A549 (cell line): ENCODE results near the gene GRK5. TPM values are rescaled to one million over a fixed set of nuclear protein-coding genes. Genes with fewer than 3 reads are reported as not detected.

Experiments
- ATAC-seq, 2 experiments: fragments of 200-7000 bp in 1 of 2; fragments of >200 bp in 1 of 2; cut with Nextera tagmentation in 1 of 2; cut with Tn5 transposase in 1 of 2; 3 replicates each; pipeline versions ENCODE4 v1.8.0 to v1.9.1; 2018 to 2020; ENCODE audit warnings: mild to moderate bottlenecking in 1 of 2, moderate library complexity in 1 of 2
- CTCF ChIA-PET: fragments of 300-600 bp; sonication (Branson Sonifier 250); formaldehyde crosslinking; extraction: SDS; loops from one replicate; lab custom pipeline; 2021; ENCODE audit warnings: antibody characterized with exemption, inconsistent platforms; lab: Yijun Ruan, JAX
- POLR2A ChIA-PET: fragments of 350-600 bp; formaldehyde crosslinking; extraction: SDS; loops from one replicate; lab custom pipeline; 2021; ENCODE audit warnings: antibody characterized with exemption, inconsistent platforms; lab: Yijun Ruan, JAX
- DNase-seq, 2 experiments: peaks; one replicate each; pipeline versions ENCODE4 v3.0.0 to v3.0.0-alpha.2; 2011 to 2016; ENCODE audit warnings: low read depth in 1 of 2, low spot score in 1 of 2
- FAIRE-seq: peaks from 2 replicates; lab custom pipeline; 2011; peaks lifted over from hg19 to GRCh38; lab: Jason Lieb, UNC
- H3K27ac ChIP-seq, 2 experiments: fragments of >200 bp; sonication (Bioruptor Twin); formaldehyde crosslinking; 3 replicates each; pipeline ENCODE4 v1.5.1; 2016 to 2017
- H3K4me1 ChIP-seq: fragments of >200 bp; sonication (Bioruptor Twin); formaldehyde crosslinking; 3 replicates; pipeline ENCODE4 v1.6.1; 2016
- H3K4me2 ChIP-seq: fragments of >200 bp; sonication (Bioruptor Twin); formaldehyde crosslinking; 3 replicates; pipeline ENCODE4 v1.6.1; 2016
- H3K4me3 ChIP-seq: fragments of >200 bp; sonication (Bioruptor Twin); formaldehyde crosslinking; 3 replicates; pipeline ENCODE4 v1.5.1; 2016
- H3K9me3 ChIP-seq: fragments of >200 bp; sonication (Bioruptor Twin); formaldehyde crosslinking; 3 replicates; pipeline ENCODE4 v1.6.1; 2016
- CEBPB ChIP-seq, 2 experiments: fragments of >200 bp in 1 of 2; sonication (Bioruptor Twin) in 1 of 2; formaldehyde crosslinking in 1 of 2; IDR thresholded peaks; 2 replicates each; pipeline ENCODE4 v1.6.1; 2012 to 2016
- EHF ChIP-seq: fragments of 250-450 bp; sonication (Bioruptor Pico); IDR thresholded peaks from 2 replicates; pipeline ENCODE4 v1.5.0; 2020; ENCODE audit warnings: mild to moderate bottlenecking
- EHMT2 ChIP-seq: fragments of 200-600 bp; sonication (generic); IDR thresholded peaks from 2 replicates; pipeline ENCODE4 v1.6.1; 2016; ENCODE audit warnings: antibody characterized with exemption, low read depth, mild to moderate bottlenecking, moderate library complexity
- EP300 ChIP-seq, 2 experiments: fragments of >200 bp; sonication (Bioruptor Twin); formaldehyde crosslinking; IDR thresholded peaks; 2 replicates in 1 of 2; 3 replicates in 1 of 2; pipeline ENCODE4 v1.6.1; 2016 to 2017
- FOSB ChIP-seq: fragments of 250-450 bp; sonication (Bioruptor Pico); IDR thresholded peaks from 2 replicates; pipeline ENCODE4 v1.5.0; 2020; ENCODE audit warnings: mild to moderate bottlenecking, moderate library complexity
- FOSL2 ChIP-seq, 2 experiments: fragments of 450-650 bp in 1 of 2; fragments of >200 bp in 1 of 2; sonication (Bioruptor Twin) in 1 of 2; formaldehyde crosslinking; IDR thresholded peaks; 2 replicates each; pipeline versions ENCODE4 v1.5.0 to v1.6.1; 2016 to 2020; ENCODE audit warnings: mild to moderate bottlenecking in 1 of 2, moderate library complexity in 1 of 2
- FOXS1 ChIP-seq: fragments of 250-450 bp; sonication (Bioruptor Pico); IDR thresholded peaks from 2 replicates; pipeline ENCODE4 v1.5.0; 2020; ENCODE audit warnings: mild to moderate bottlenecking, moderate library complexity
- GATA3 ChIP-seq: IDR thresholded peaks from 2 replicates; pipeline ENCODE4 v1.6.1; 2012; ENCODE audit warnings: borderline replicate concordance
- HDAC2 ChIP-seq: fragments of 200-600 bp; sonication (generic); IDR thresholded peaks from 2 replicates; pipeline ENCODE4 v1.6.1; 2016
- HOXB5 ChIP-seq: fragments of 250-450 bp; sonication (Bioruptor Pico); IDR thresholded peaks from 2 replicates; pipeline ENCODE4 v1.5.0; 2020; ENCODE audit warnings: mild to moderate bottlenecking, moderate library complexity
- KDM5A ChIP-seq: fragments of 200-600 bp; sonication (generic); IDR thresholded peaks from 2 replicates; pipeline ENCODE4 v1.6.1; 2016; ENCODE audit warnings: antibody characterized with exemption, mild to moderate bottlenecking
- NFE2L2 ChIP-seq: fragments of 150-350 bp; conservative IDR thresholded peaks from 2 replicates; pipeline ENCODE4 v1.6.1; 2014; ENCODE audit warnings: low read length
- NPAS2 ChIP-seq: fragments of 250-450 bp; sonication (Bioruptor Pico); IDR thresholded peaks from 2 replicates; pipeline ENCODE4 v1.8.0; 2022; ENCODE audit warnings: mild to moderate bottlenecking, moderate library complexity, borderline replicate concordance
- NR3C1 ChIP-seq: fragments of >200 bp; sonication (Bioruptor Twin); formaldehyde crosslinking; IDR thresholded peaks from 3 replicates; pipeline ENCODE4 v1.6.1; 2017
- PHF8 ChIP-seq: fragments of 200-600 bp; sonication (generic); IDR thresholded peaks from 2 replicates; pipeline ENCODE4 v1.6.1; 2016; ENCODE audit warnings: low read depth, mild to moderate bottlenecking, antibody characterized with exemption, moderate library complexity, borderline replicate concordance
- POLR2A ChIP-seq: IDR thresholded peaks from 2 replicates; pipeline ENCODE4 v1.6.1; 2012; ENCODE audit warnings: mild to moderate bottlenecking, low read length
- POLR2AphosphoS2 ChIP-seq: conservative IDR thresholded peaks from 2 replicates; pipeline ENCODE4 v1.6.1; 2012; ENCODE audit warnings: low read length, improper control_type of control experiment, inconsistent platforms
- RARB ChIP-seq: fragments of 250-450 bp; sonication (Bioruptor Pico); IDR thresholded peaks from 2 replicates; pipeline ENCODE4 v1.8.0; 2021; ENCODE audit warnings: mild to moderate bottlenecking, moderate library complexity
- RFX5 ChIP-seq: fragments of 450-650 bp; IDR thresholded peaks from 2 replicates; pipeline ENCODE4 v1.7.1; 2014; ENCODE audit warnings: antibody characterized with exemption, mild to moderate bottlenecking, moderate library complexity
- SMC3 ChIP-seq: fragments of >200 bp; sonication (Bioruptor Twin); formaldehyde crosslinking; IDR thresholded peaks from 3 replicates; pipeline ENCODE4 v1.6.1; 2018; ENCODE audit warnings: inconsistent platforms
- SREBF2 ChIP-seq: fragments of 450-650 bp; IDR thresholded peaks from 2 replicates; pipeline ENCODE4 v1.6.1; 2014; ENCODE audit warnings: mild to moderate bottlenecking, moderate library complexity
- TFCP2L1 ChIP-seq: fragments of 250-450 bp; sonication (Bioruptor Pico); IDR thresholded peaks from 2 replicates; pipeline ENCODE4 v1.5.0; 2021; ENCODE audit warnings: mild to moderate bottlenecking
- TP53 ChIP-seq: fragments of 250-450 bp; sonication (Bioruptor Pico); IDR thresholded peaks from 2 replicates; pipeline ENCODE4 v1.5.0; 2021; ENCODE audit warnings: mild to moderate bottlenecking, moderate library complexity
- ZFP36 ChIP-seq: fragments of 450-650 bp; IDR thresholded peaks from 2 replicates; pipeline ENCODE4 v1.6.1; 2014; ENCODE audit warnings: borderline replicate concordance; ENCODE audit not compliant: partially characterized antibody
- ZNF302 ChIP-seq: fragments of 250-450 bp; sonication (Bioruptor Pico); IDR thresholded peaks from 2 replicates; pipeline ENCODE4 v1.9.0; 2021; ENCODE audit warnings: inconsistent platforms, mild to moderate bottlenecking, moderate library complexity
- ZSCAN20 ChIP-seq: fragments of 250-450 bp; sonication (Bioruptor Pico); IDR thresholded peaks from 2 replicates; pipeline ENCODE4 v1.8.0; 2022; ENCODE audit warnings: mild to moderate bottlenecking, moderate library complexity
- WGBS: methylation state at CpG from one replicate; pipeline ENCODE4 v1.1.6; 2017; ENCODE audit errors: missing lambda C conversion rate; 5-methylcytosine and 5-hydroxymethylcytosine counted together
- polyA plus RNA-seq, 4 experiments: library from polyadenylated mRNA; depleted of rRNA in 3 of 4; stranded (reverse); fragments of >200 nt; fragmentation: RNase III in 1 of 4; extraction: RNeasy Plus Mini Kit Qiagen cat#74134 plus additional on column Dnase treatment in 1 of 4; gene quantifications; 2 replicates in 3 of 4; 3 replicates in 1 of 4; pipeline ENCODE4 v1.2.3, GENCODE V29; 2011 to 2017
- TF ChIP-seq, protein P1 (sequence below): fragments of 200-600 bp; sonication (generic); IDR thresholded peaks from 2 replicates; pipeline ENCODE4 v1.6.1; 2016; ENCODE audit warnings: antibody characterized with exemption, mild to moderate bottlenecking, moderate library complexity
- TF ChIP-seq, protein P2 (sequence below): fragments of >200 bp; sonication (Bioruptor Twin); formaldehyde crosslinking; IDR thresholded peaks from 2 replicates; pipeline ENCODE4 v1.6.1; 2016
- TF ChIP-seq, protein P3 (sequence below): fragments of 450-650 bp; IDR thresholded peaks from 2 replicates; pipeline ENCODE4 v1.6.1; 2014; ENCODE audit warnings: antibody characterized with exemption
- TF ChIP-seq, protein P4 (sequence below): fragments of 150-350 bp; IDR thresholded peaks from 2 replicates; pipeline ENCODE4 v1.6.1; 2014; ENCODE audit warnings: low read depth, mild to moderate bottlenecking, low read length

The GRK5 gene
- polyA plus RNA-seq, 2 of the 4 experiments (the other 2 are of a cell fraction) = 5.0 to 7.9 TPM

DNA sequence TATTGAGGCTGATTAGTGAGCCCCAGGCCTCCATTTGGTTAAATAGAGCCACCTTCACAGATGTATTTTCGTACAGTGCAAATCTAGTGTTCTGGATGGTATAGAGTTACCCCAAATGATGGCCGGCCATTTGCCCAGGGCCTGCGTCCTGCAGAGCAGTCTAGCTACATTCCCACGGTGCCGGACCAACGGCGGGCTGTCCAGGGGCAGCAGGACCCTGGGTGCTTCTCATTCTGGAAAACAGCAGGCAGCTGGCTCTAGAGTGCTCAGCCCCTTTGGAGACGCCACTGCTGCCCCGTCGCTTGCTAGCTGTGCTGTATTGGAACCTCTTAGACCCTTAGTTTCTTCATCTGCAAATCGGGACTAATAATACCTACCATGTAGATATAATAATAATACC, 186.1 kb downstream of the GRK5 start:
- no peak overlapping the region for H3K27ac ChIP-seq
- no peaks in the 10 kb centered on the region for H3K9me3 ChIP-seq
- TF ChIP-seq, protein P1, sequence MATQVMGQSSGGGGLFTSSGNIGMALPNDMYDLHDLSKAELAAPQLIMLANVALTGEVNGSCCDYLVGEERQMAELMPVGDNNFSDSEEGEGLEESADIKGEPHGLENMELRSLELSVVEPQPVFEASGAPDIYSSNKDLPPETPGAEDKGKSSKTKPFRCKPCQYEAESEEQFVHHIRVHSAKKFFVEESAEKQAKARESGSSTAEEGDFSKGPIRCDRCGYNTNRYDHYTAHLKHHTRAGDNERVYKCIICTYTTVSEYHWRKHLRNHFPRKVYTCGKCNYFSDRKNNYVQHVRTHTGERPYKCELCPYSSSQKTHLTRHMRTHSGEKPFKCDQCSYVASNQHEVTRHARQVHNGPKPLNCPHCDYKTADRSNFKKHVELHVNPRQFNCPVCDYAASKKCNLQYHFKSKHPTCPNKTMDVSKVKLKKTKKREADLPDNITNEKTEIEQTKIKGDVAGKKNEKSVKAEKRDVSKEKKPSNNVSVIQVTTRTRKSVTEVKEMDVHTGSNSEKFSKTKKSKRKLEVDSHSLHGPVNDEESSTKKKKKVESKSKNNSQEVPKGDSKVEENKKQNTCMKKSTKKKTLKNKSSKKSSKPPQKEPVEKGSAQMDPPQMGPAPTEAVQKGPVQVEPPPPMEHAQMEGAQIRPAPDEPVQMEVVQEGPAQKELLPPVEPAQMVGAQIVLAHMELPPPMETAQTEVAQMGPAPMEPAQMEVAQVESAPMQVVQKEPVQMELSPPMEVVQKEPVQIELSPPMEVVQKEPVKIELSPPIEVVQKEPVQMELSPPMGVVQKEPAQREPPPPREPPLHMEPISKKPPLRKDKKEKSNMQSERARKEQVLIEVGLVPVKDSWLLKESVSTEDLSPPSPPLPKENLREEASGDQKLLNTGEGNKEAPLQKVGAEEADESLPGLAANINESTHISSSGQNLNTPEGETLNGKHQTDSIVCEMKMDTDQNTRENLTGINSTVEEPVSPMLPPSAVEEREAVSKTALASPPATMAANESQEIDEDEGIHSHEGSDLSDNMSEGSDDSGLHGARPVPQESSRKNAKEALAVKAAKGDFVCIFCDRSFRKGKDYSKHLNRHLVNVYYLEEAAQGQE = no peak
- no peak for TF ChIP-seq HOXB5
- no peak for TF ChIP-seq SREBF2
- TF ChIP-seq FOSB (CRISPR knock-in tag) = no peak
- no peak for TF ChIP-seq TP53 (CRISPR knock-in tag)
- no peak for TF ChIP-seq RARB (CRISPR knock-in tag)
- TF ChIP-seq ZNF302 (CRISPR knock-in tag) = no peak
- TF ChIP-seq FOXS1 (CRISPR knock-in tag) = no peak
- no peak for TF ChIP-seq TFCP2L1 (CRISPR knock-in tag)
- TF ChIP-seq NFE2L2 = no peak
- no peak for TF ChIP-seq EP300 (IDR thresholded peaks at IDR 0.05)
- no peak for TF ChIP-seq ZFP36
- no peak for TF ChIP-seq HDAC2
- TF ChIP-seq NR3C1 = no peak
- no peak for TF ChIP-seq POLR2AphosphoS2
- no peak for TF ChIP-seq POLR2A
- no peak for DNase-seq
- FAIRE-seq = no peak
- ATAC-seq = no peak
- CTCF ChIA-PET = interaction anchor here (1.2 to 2.4 kb wide), 4 partner anchors 8 to 194 kb away, joined by 3 to 7 read pairs (median 4); no protein-coding TSS in a partner anchor
- WGBS = 96% methylated on average over 11 of the region's 11 CpGs
- H3K4me1 ChIP-seq = no peaks in the 10 kb centered on the region
- POLR2A ChIA-PET = no interaction called here
- H3K4me3 ChIP-seq = no peak overlapping the region
- H3K4me2 ChIP-seq = no peak overlapping the region

DNA sequence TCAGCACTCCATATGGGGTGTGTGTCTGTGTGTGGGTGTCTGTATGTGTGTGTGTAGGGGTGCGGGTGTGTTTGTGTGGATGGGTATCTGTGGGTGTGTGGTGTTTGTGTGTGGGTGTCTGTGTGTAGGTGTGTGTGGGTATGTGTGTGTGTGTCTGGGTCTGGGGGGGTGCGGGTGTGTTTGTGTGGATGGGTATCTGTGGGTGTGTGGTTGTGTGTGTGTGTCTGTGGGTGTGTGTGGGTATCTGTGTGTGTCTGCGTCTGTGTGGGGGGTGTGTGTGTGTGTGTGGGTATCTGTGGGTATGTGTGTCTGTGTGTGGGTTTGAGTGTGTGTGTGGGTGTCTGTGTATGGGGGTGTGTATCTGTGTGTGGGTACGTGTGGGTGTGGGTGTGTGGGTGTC, 186.5 kb downstream of the GRK5 start:
- no peak for DNase-seq
- POLR2A ChIA-PET = no interaction called here
- H3K27ac ChIP-seq = no peak overlapping the region
- TF ChIP-seq, protein P1 = no peak
- TF ChIP-seq KDM5A = no peak
- no peak for TF ChIP-seq FOSL2 (IDR thresholded peaks at IDR 0.05)
- TF ChIP-seq FOSL2 (CRISPR knock-in tag; IDR thresholded peaks at IDR 0.05) = no peak
- TF ChIP-seq, protein P2, sequence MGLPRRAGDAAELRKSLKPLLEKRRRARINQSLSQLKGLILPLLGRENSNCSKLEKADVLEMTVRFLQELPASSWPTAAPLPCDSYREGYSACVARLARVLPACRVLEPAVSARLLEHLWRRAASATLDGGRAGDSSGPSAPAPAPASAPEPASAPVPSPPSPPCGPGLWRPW = no peak
- no peak for TF ChIP-seq TFCP2L1 (CRISPR knock-in tag)
- no peak for TF ChIP-seq GATA3
- no peak for TF ChIP-seq EHMT2
- no peak for TF ChIP-seq CEBPB (IDR thresholded peaks at IDR 0.05)
- TF ChIP-seq TP53 (CRISPR knock-in tag) = no peak
- TF ChIP-seq, protein P3, sequence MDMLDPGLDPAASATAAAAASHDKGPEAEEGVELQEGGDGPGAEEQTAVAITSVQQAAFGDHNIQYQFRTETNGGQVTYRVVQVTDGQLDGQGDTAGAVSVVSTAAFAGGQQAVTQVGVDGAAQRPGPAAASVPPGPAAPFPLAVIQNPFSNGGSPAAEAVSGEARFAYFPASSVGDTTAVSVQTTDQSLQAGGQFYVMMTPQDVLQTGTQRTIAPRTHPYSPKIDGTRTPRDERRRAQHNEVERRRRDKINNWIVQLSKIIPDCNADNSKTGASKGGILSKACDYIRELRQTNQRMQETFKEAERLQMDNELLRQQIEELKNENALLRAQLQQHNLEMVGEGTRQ = no peak
- TF ChIP-seq FOXS1 (CRISPR knock-in tag) = no peak
- no peak for TF ChIP-seq NPAS2
- TF ChIP-seq EHF (CRISPR knock-in tag) = no peak
- TF ChIP-seq PHF8 = no peak
- no peak for TF ChIP-seq SMC3
- TF ChIP-seq, protein P4, sequence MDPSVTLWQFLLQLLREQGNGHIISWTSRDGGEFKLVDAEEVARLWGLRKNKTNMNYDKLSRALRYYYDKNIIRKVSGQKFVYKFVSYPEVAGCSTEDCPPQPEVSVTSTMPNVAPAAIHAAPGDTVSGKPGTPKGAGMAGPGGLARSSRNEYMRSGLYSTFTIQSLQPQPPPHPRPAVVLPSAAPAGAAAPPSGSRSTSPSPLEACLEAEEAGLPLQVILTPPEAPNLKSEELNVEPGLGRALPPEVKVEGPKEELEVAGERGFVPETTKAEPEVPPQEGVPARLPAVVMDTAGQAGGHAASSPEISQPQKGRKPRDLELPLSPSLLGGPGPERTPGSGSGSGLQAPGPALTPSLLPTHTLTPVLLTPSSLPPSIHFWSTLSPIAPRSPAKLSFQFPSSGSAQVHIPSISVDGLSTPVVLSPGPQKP = no peak
- no peak for TF ChIP-seq ZSCAN20 (CRISPR knock-in tag)
- TF ChIP-seq RFX5 = no peak
- 78% methylated on average over 4 of the region's 4 CpGs for WGBS
- no peak overlapping the region for H3K4me3 ChIP-seq
- FAIRE-seq = no peak
- H3K4me1 ChIP-seq = no peaks in the 10 kb centered on the region
- no peaks in the 10 kb centered on the region for H3K9me3 ChIP-seq
- no peak for ATAC-seq
- no peak overlapping the region for H3K4me2 ChIP-seq
- CTCF ChIA-PET = interaction anchor here (1.2 to 2.4 kb wide), 3 partner anchors 8 to 194 kb away, joined by 3 to 7 read pairs (median 5); no protein-coding TSS in a partner anchor
